ENCODE data around the gene RBMS3. TPM values are rescaled to one million over a fixed set of nuclear protein-coding genes. Genes with fewer than 3 reads are reported as not detected.

Gene RBMS3
- total RNA-seq, 2 donors from 2014 or later = 1.4 to 3.5 TPM

- H3K36me3 Mint-ChIP-seq = peaks cover 4% of the 10 kb centered on the region
- no peak overlapping the region for H3K27ac Mint-ChIP-seq
- no peak overlapping the region for H3K4me3 Mint-ChIP-seq
- no peaks in the 10 kb centered on the region for H3K27me3 Mint-ChIP-seq
- ATAC-seq (no peak), DNase-seq (ENCODE audit: low spot score) (no peak)
- no peaks in the 10 kb centered on the region for H3K4me1 Mint-ChIP-seq (ENCODE audit: low read depth in 2 of 2)
- H3K9me3 Mint-ChIP-seq = peaks cover 12% of the 10 kb centered on the region
These were observed 157.7 kb downstream of the RBMS3 start for GRCh38 chr3:29438580-29438979.

GRCh38 chr3:29440413-29441305 is 159.8 kb downstream of the RBMS3 start:
- Mint-ChIP-seq H3K4me3 (no peak overlapping the region), H3K9me3 (peaks cover 14% of the 10 kb centered on the region), H3K4me1 (ENCODE audit: low read depth in 2 of 2) (no peaks in the 10 kb centered on the region), H3K27me3 (no peaks in the 10 kb centered on the region), H3K36me3 (peaks cover 5% of the 10 kb centered on the region), H3K27ac (no peak overlapping the region)
- no peak for ATAC-seq
- DNase-seq (ENCODE audit: low spot score) = no peak

GRCh38 chr3:29441422-29441821 is 160.6 kb downstream of the RBMS3 start:
- no peaks in the 10 kb centered on the region for H3K27me3 Mint-ChIP-seq
- ATAC-seq (no peak), DNase-seq (ENCODE audit: low spot score) (no peak)
- no peaks in the 10 kb centered on the region for H3K4me1 Mint-ChIP-seq (ENCODE audit: low read depth in 2 of 2)
- H3K36me3 Mint-ChIP-seq = peaks cover 5% of the 10 kb centered on the region
- H3K27ac Mint-ChIP-seq = no peak overlapping the region
- no peak overlapping the region for H3K4me3 Mint-ChIP-seq
- peaks cover 14% of the 10 kb centered on the region for H3K9me3 Mint-ChIP-seq

GRCh38 chr3:29447946-29448627 is 167.2 kb downstream of the RBMS3 start:
- Mint-ChIP-seq H3K27ac (no peak overlapping the region), H3K27me3 (no peaks in the 10 kb centered on the region), H3K36me3 (peaks cover 5% of the 10 kb centered on the region), H3K9me3 (peaks cover 10% of the 10 kb centered on the region), H3K4me1 (ENCODE audit: low read depth in 2 of 2) (no peaks in the 10 kb centered on the region), H3K4me3 (no peak overlapping the region)
- DNase-seq (ENCODE audit: low spot score) (no peak), ATAC-seq (no peak)

DNA sequence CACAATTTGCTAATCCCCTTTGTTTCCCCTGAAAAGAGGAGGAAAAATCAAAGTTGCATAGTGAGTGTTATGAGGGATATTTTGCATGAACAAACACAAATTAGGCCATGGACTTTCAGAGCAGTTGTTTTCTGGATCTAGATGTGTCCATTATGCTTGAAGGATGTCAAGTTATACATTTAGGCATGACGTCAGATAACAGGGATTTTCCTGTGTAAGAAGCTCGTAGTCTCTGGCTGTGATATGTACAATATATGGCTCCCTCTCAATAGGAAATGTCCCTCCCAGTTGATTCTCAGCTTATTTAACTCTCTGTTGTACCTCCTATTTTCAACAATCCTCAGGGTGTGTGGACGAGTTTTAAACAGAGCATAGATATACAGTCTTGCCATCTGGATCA is 171.0 kb downstream of the RBMS3 start:
- Mint-ChIP-seq H3K27me3 (no peaks in the 10 kb centered on the region), H3K9me3 (peaks cover 8% of the 10 kb centered on the region), H3K27ac (no peak overlapping the region), H3K4me3 (no peak overlapping the region), H3K4me1 (ENCODE audit: low read depth in 2 of 2) (no peaks in the 10 kb centered on the region), H3K36me3 (no peaks in the 10 kb centered on the region)
- no peak for DNase-seq (ENCODE audit: low spot score)
- ATAC-seq = no peak

DNA sequence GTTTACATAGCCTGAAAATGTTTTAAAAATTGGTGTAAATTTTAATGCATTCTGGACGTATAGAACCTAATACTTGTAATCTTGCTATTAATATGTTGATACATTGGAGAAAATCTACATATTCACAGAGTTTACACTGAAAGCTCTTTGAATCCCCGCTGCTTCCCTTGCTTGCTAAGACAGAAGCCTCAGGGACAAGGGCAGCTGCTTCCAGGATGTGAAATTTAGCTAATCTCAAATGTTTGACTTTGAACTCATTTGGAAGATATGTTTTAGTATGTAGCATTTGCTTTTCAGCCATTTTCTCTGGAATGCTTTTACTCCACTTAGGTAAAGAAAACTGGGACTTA is 172.0 kb downstream of the RBMS3 start:
- no peaks in the 10 kb centered on the region for H3K36me3 Mint-ChIP-seq
- no peaks in the 10 kb centered on the region for H3K4me1 Mint-ChIP-seq (ENCODE audit: low read depth in 2 of 2)
- H3K27ac Mint-ChIP-seq = no peak overlapping the region
- H3K9me3 Mint-ChIP-seq = peaks cover 8% of the 10 kb centered on the region
- no peak for ATAC-seq
- no peak overlapping the region for H3K4me3 Mint-ChIP-seq
- no peak for DNase-seq (ENCODE audit: low spot score)
- H3K27me3 Mint-ChIP-seq = no peaks in the 10 kb centered on the region

DNA sequence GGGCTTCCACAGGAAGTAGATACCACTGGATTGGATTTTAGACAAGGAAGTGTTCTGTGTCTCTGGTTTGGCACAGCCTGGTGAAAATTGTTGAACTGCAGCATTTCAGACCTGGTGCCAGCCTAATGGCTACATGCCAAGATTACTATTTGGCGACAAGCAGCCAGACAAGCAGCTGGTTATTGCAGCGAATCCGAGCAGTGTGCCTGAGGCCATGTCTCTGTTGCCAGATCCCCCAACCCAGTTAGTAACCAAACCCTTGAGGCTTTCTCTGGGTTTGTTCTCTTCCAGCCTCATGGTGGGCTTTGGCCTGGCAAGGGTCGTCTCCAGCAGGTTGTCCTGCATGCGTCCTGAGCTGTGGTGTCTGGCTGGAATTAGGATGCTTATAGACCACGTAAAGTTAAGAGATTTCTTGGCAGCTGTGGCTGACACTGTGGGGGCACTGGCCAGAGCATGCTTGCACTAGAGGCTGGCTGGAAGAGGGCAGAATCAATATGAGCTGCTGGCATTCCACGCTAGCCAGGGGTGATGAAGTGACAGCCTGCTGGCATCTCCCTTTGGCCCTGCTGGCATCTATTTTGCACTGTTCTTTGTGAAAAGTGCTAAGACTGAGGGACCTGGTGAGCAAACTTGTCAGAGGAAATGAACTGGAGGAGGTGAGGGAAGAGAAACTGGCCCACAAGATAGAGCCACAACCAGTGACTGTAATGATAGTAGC is 172.6 kb downstream of the RBMS3 start:
- DNase-seq (ENCODE audit: low spot score) = no peak
- Mint-ChIP-seq H3K4me3 (no peak overlapping the region), H3K4me1 (ENCODE audit: low read depth in 2 of 2) (no peaks in the 10 kb centered on the region), H3K9me3 (peaks cover 8% of the 10 kb centered on the region), H3K27me3 (no peaks in the 10 kb centered on the region), H3K27ac (no peak overlapping the region), H3K36me3 (no peaks in the 10 kb centered on the region)
- no peak for ATAC-seq

GRCh38 chr3:29454161-29454611 is 173.3 kb downstream of the RBMS3 start:
- H3K27ac Mint-ChIP-seq = no peak overlapping the region

GRCh38 chr3:29456901-29457300 is 176.0 kb downstream of the RBMS3 start:
- no peaks in the 10 kb centered on the region for H3K36me3 Mint-ChIP-seq
- ATAC-seq (no peak), DNase-seq (ENCODE audit: low spot score) (no peak)
- no peak overlapping the region for H3K4me3 Mint-ChIP-seq
- H3K9me3 Mint-ChIP-seq = peaks cover 12% of the 10 kb centered on the region
- no peaks in the 10 kb centered on the region for H3K27me3 Mint-ChIP-seq
- H3K4me1 Mint-ChIP-seq (ENCODE audit: low read depth in 2 of 2) = no peaks in the 10 kb centered on the region
- H3K27ac Mint-ChIP-seq = no peak overlapping the region

More at GRCh38 chr3:29454161-29454611, 173.3 kb downstream of the RBMS3 start:
- DNase-seq (ENCODE audit: low spot score) (no peak), ATAC-seq (no peak)
- peaks cover 8% of the 10 kb centered on the region for H3K9me3 Mint-ChIP-seq
- no peaks in the 10 kb centered on the region for H3K27me3 Mint-ChIP-seq
- H3K36me3 Mint-ChIP-seq = no peaks in the 10 kb centered on the region
- H3K4me1 Mint-ChIP-seq (ENCODE audit: low read depth in 2 of 2) = no peaks in the 10 kb centered on the region
- H3K4me3 Mint-ChIP-seq = no peak overlapping the region

GRCh38 chr3:29463304-29463703 is 182.4 kb downstream of the RBMS3 start:
- no peak for DNase-seq (ENCODE audit: low spot score)
- no peak overlapping the region for H3K27ac Mint-ChIP-seq
- H3K36me3 Mint-ChIP-seq = no peaks in the 10 kb centered on the region
- no peaks in the 10 kb centered on the region for H3K27me3 Mint-ChIP-seq
- no peak overlapping the region for H3K4me3 Mint-ChIP-seq
- H3K4me1 Mint-ChIP-seq (ENCODE audit: low read depth in 2 of 2) = no peaks in the 10 kb centered on the region
- no peak for ATAC-seq
- H3K9me3 Mint-ChIP-seq = peaks cover 7% of the 10 kb centered on the region

DNA sequence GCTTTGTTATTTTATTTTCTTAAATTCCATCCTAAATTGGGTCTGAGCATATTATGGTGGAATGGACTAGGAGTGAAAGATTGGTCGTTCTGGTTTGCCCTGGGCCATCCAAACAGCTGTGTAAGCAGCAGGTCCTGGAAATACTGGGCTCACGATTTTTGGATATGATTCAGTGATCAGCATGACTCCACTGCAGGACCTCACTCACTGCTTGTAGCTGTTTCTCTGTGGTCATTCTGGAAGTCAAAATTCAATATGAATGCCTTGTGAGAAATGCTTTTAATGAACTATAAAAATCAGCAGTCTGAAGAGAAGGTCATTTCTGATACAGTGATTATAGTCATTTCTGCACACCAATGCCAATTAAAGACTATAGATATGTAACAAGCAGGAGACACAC is 185.0 kb downstream of the RBMS3 start:
- ATAC-seq (no peak), DNase-seq (ENCODE audit: low spot score) (no peak)
- Mint-ChIP-seq H3K4me3 (no peak overlapping the region), H3K27me3 (no peaks in the 10 kb centered on the region), H3K36me3 (no peaks in the 10 kb centered on the region), H3K27ac (no peak overlapping the region), H3K4me1 (ENCODE audit: low read depth in 2 of 2) (no peaks in the 10 kb centered on the region), H3K9me3 (peaks cover 6% of the 10 kb centered on the region)

GRCh38 chr3:29466442-29466841 is 185.6 kb downstream of the RBMS3 start:
- no peaks in the 10 kb centered on the region for H3K27me3 Mint-ChIP-seq
- H3K27ac Mint-ChIP-seq = no peak overlapping the region
- H3K36me3 Mint-ChIP-seq = no peaks in the 10 kb centered on the region
- no peaks in the 10 kb centered on the region for H3K9me3 Mint-ChIP-seq
- DNase-seq (ENCODE audit: low spot score) (no peak), ATAC-seq (no peak)
- H3K4me3 Mint-ChIP-seq = no peak overlapping the region
- H3K4me1 Mint-ChIP-seq (ENCODE audit: low read depth in 2 of 2) = no peaks in the 10 kb centered on the region

- Mint-ChIP-seq H3K9me3 (no peaks in the 10 kb centered on the region), H3K27ac (no peak overlapping the region), H3K27me3 (no peaks in the 10 kb centered on the region)
These were observed 187.3 kb downstream of the RBMS3 start for GRCh38 chr3:29468187-29468586.

More at GRCh38 chr3:29468187-29468586, 187.3 kb downstream of the RBMS3 start:
- Mint-ChIP-seq H3K4me1 (ENCODE audit: low read depth in 2 of 2) (no peaks in the 10 kb centered on the region), H3K36me3 (no peaks in the 10 kb centered on the region), H3K4me3 (no peak overlapping the region)
- DNase-seq (ENCODE audit: low spot score) (no peak), ATAC-seq (no peak)
